HEK293 (cell line): Measurements from ENCODE around the gene ACAP2.

Experiments used
- CTCF ChIA-PET: fragments of 350-600 bp; formaldehyde crosslinking; extraction: SDS; loops from one replicate; lab custom pipeline; 2021; ENCODE audit warnings: antibody characterized with exemption; lab: Yijun Ruan, JAX
- POLR2A ChIA-PET: fragments of 300-600 bp; formaldehyde crosslinking; extraction: SDS; loops from one replicate; lab custom pipeline; 2020; ENCODE audit warnings: antibody characterized with exemption, inconsistent platforms; lab: Yijun Ruan, JAX
- H3K27ac ChIP-seq: fragments of 200-500 bp; sonication (Bioruptor generic); 2 replicates; pipeline ENCODE4 v1.5.1; 2014; ENCODE audit warnings: low read depth, low read length, control low read depth, inconsistent platforms; ENCODE audit errors: extremely low read depth
- H3K36me3 ChIP-seq, 2 experiments: fragments of 200-500 bp in 1 of 2; sonication (Bioruptor generic) in 1 of 2; 1 replicate in 1 of 2; 2 replicates in 1 of 2; pipeline ENCODE4 v1.5.1; 2014 to 2017; ENCODE audit warnings: inconsistent platforms in 2 of 2, low read length in 2 of 2; ENCODE audit not compliant: control insufficient read depth in 2 of 2, insufficient read depth in 1 of 2
- H3K4me1 ChIP-seq: fragments of 200-500 bp; sonication (Bioruptor generic); 2 replicates; pipeline ENCODE4 v1.5.1; 2014; ENCODE audit warnings: mild to moderate bottlenecking, low read length, inconsistent platforms; ENCODE audit not compliant: control insufficient read depth, insufficient read depth
- H3K4me3 ChIP-seq: 2 replicates; pipeline ENCODE4 v1.5.1; 2011; ENCODE audit warnings: low read depth, mild to moderate bottlenecking, control low read depth, low read length, moderate library complexity
- H3K9me3 ChIP-seq: fragments of 200-500 bp; sonication (Bioruptor generic); 2 replicates; pipeline ENCODE4 v1.5.1; 2014; ENCODE audit warnings: low read depth, low read length, inconsistent platforms; ENCODE audit not compliant: control insufficient read depth, insufficient read depth
- BCL11B ChIP-seq: fragments of 450-650 bp; formaldehyde crosslinking; IDR thresholded peaks from 2 replicates; pipeline ENCODE4 v1.5.1; 2016; ENCODE audit warnings: low read depth, missing biosample characterization, missing genetic modification characterization
- KLF16 ChIP-seq: fragments of 450-650 bp; formaldehyde crosslinking; IDR thresholded peaks from 2 replicates; pipeline ENCODE4 v1.5.1; 2017; ENCODE audit warnings: missing biosample characterization, missing genetic modification characterization
- KLF8 ChIP-seq: fragments of 450-650 bp; formaldehyde crosslinking; IDR thresholded peaks from 2 replicates; pipeline ENCODE4 v1.5.1; 2016; ENCODE audit warnings: missing biosample characterization, missing genetic modification characterization
- KLF9 ChIP-seq: fragments of 450-650 bp; formaldehyde crosslinking; IDR thresholded peaks from 2 replicates; pipeline ENCODE4 v1.5.1; 2016; ENCODE audit warnings: missing biosample characterization, missing genetic modification characterization, low read depth
- MZF1 ChIP-seq: fragments of 450-650 bp; formaldehyde crosslinking; IDR thresholded peaks from 2 replicates; pipeline ENCODE4 v1.5.1; 2017; ENCODE audit warnings: missing biosample characterization, missing genetic modification characterization, borderline replicate concordance
- YY1 ChIP-seq: fragments of 450-650 bp; formaldehyde crosslinking; IDR thresholded peaks from 2 replicates; pipeline ENCODE4 v1.5.1; 2018; ENCODE audit warnings: missing biosample characterization, missing genetic modification characterization
- ZBTB20 ChIP-seq: fragments of 450-650 bp; formaldehyde crosslinking; IDR thresholded peaks from 2 replicates; pipeline ENCODE4 v1.5.1; 2016; ENCODE audit warnings: missing biosample characterization, missing genetic modification characterization
- ZNF133 ChIP-seq: fragments of 450-650 bp; formaldehyde crosslinking; IDR thresholded peaks from 2 replicates; pipeline ENCODE4 v1.5.1; 2016; ENCODE audit warnings: missing biosample characterization, missing genetic modification characterization
- ZNF157 ChIP-seq: fragments of 450-650 bp; formaldehyde crosslinking; IDR thresholded peaks from 2 replicates; pipeline ENCODE4 v1.5.1; 2016; ENCODE audit warnings: missing biosample characterization, missing genetic modification characterization
- ZNF202 ChIP-seq: fragments of 450-650 bp; formaldehyde crosslinking; IDR thresholded peaks from 2 replicates; pipeline ENCODE4 v1.5.1; 2016; ENCODE audit warnings: missing biosample characterization, missing genetic modification characterization, borderline replicate concordance
- ZNF211 ChIP-seq: fragments of 450-650 bp; formaldehyde crosslinking; IDR thresholded peaks from 2 replicates; pipeline ENCODE4 v1.5.1; 2016; ENCODE audit warnings: low read depth, missing biosample characterization, missing genetic modification characterization
- ZNF24 ChIP-seq: fragments of 450-650 bp; formaldehyde crosslinking; IDR thresholded peaks from 2 replicates; pipeline ENCODE4 v1.5.1; 2016; ENCODE audit warnings: missing biosample characterization, missing genetic modification characterization
- ZNF48 ChIP-seq: fragments of 450-650 bp; formaldehyde crosslinking; IDR thresholded peaks from 2 replicates; pipeline ENCODE4 v1.5.1; 2016; ENCODE audit warnings: missing biosample characterization, missing genetic modification characterization
- ZNF521 ChIP-seq: fragments of 450-650 bp; formaldehyde crosslinking; IDR thresholded peaks from 2 replicates; pipeline ENCODE4 v1.5.1; 2017; ENCODE audit warnings: missing biosample characterization, mild to moderate bottlenecking, missing genetic modification characterization
- ZNF529 ChIP-seq: fragments of 450-650 bp; formaldehyde crosslinking; IDR thresholded peaks from 2 replicates; pipeline ENCODE4 v1.5.1; 2017; ENCODE audit warnings: missing genetic modification characterization, missing biosample characterization; ENCODE audit not compliant: insufficient replicate concordance
- ZNF585B ChIP-seq: fragments of 450-650 bp; formaldehyde crosslinking; IDR thresholded peaks from 2 replicates; pipeline ENCODE4 v1.5.1; 2016; ENCODE audit warnings: missing biosample characterization, missing genetic modification characterization
- ZNF660 ChIP-seq: fragments of 450-650 bp; IDR thresholded peaks from 2 replicates; pipeline ENCODE4 v1.5.1; 2018; ENCODE audit warnings: missing biosample characterization, mild to moderate bottlenecking, missing genetic modification characterization
- ZNF677 ChIP-seq: fragments of 450-650 bp; IDR thresholded peaks from 2 replicates; pipeline ENCODE4 v1.5.0; 2018; ENCODE audit warnings: missing biosample characterization, mild to moderate bottlenecking, missing genetic modification characterization, moderate library complexity
- ZNF791 ChIP-seq: fragments of 450-650 bp; formaldehyde crosslinking; IDR thresholded peaks from 2 replicates; pipeline ENCODE4 v1.5.1; 2016; ENCODE audit warnings: missing biosample characterization, missing genetic modification characterization
- ZSCAN30 ChIP-seq: fragments of 450-650 bp; IDR thresholded peaks from 2 replicates; pipeline ENCODE4 v1.5.1; 2018; ENCODE audit warnings: missing biosample characterization, mild to moderate bottlenecking, missing genetic modification characterization, moderate library complexity
- TF ChIP-seq, protein P1 (sequence below): fragments of 450-650 bp; formaldehyde crosslinking; IDR thresholded peaks from 2 replicates; pipeline ENCODE4 v1.5.1; 2016; ENCODE audit warnings: missing biosample characterization, missing genetic modification characterization
- TF ChIP-seq, protein P2 (sequence below): fragments of 450-650 bp; formaldehyde crosslinking; IDR thresholded peaks from 2 replicates; pipeline ENCODE4 v1.5.1; 2016; ENCODE audit warnings: missing biosample characterization, missing genetic modification characterization
- TF ChIP-seq, protein P3 (sequence below): fragments of 450-650 bp; formaldehyde crosslinking; IDR thresholded peaks from 2 replicates; pipeline ENCODE4 v1.5.1; 2016; ENCODE audit warnings: missing biosample characterization, missing genetic modification characterization
- TF ChIP-seq, protein P4 (sequence below): fragments of 450-650 bp; formaldehyde crosslinking; optimal IDR thresholded peaks from 2 replicates; pipeline ENCODE3; 2016; ENCODE audit warnings: missing biosample characterization, mild to moderate bottlenecking, missing genetic modification characterization
- TF ChIP-seq, protein P5 (sequence below): fragments of 450-650 bp; formaldehyde crosslinking; conservative IDR thresholded peaks from 2 replicates; pipeline ENCODE4 v1.5.1; 2016; ENCODE audit warnings: low read depth, missing biosample characterization, missing genetic modification characterization

ACAP2 gene

DNA sequence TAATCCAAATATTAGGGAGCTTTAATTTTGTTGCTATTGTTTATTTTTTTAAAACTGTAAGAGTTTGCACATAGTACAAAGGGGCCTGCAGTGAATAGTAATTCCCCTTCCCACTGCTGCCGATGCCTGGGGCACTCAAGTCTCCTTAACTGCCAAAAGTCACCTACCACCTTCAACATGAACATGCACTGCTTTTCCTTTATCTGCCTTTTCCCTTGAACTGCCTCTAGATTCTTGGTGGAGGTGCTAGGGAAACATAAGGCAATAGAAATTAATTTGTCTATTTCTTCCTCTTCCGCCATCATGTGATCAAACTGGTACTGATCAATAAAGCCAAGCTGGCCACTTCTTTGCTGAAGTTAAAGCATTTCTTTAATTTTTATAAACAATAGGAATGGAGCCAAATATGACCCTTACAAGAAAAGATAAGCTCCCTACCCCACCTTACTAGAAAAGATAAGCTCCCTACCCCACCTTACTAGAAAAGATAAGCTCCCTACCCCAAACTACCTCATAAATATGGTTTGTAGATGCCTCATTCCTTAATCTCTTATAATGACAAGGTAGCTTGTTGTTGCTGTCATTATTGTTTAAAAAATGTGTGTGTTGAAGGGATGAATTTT is 17.4 kb upstream of the ACAP2 start (continued):
- TF ChIP-seq, protein P1, sequence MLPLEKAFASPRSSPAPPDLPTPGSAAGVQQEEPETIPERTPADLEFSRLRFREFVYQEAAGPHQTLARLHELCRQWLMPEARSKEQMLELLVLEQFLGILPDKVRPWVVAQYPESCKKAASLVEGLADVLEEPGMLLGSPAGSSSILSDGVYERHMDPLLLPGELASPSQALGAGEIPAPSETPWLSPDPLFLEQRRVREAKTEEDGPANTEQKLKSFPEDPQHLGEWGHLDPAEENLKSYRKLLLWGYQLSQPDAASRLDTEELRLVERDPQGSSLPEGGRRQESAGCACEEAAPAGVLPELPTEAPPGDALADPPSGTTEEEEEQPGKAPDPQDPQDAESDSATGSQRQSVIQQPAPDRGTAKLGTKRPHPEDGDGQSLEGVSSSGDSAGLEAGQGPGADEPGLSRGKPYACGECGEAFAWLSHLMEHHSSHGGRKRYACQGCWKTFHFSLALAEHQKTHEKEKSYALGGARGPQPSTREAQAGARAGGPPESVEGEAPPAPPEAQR (tag by site-specific recombination) = no peak
- TF ChIP-seq ZNF133 (tag by site-specific recombination) (no peak), ZNF202 (no peak), KLF9 (no peak), ZNF585B (tag by site-specific recombination) (no peak), ZNF660 (tag by site-specific recombination) (no peak), KLF16 (tag by site-specific recombination) (no peak), BCL11B (tag by site-specific recombination) (no peak)

DNA sequence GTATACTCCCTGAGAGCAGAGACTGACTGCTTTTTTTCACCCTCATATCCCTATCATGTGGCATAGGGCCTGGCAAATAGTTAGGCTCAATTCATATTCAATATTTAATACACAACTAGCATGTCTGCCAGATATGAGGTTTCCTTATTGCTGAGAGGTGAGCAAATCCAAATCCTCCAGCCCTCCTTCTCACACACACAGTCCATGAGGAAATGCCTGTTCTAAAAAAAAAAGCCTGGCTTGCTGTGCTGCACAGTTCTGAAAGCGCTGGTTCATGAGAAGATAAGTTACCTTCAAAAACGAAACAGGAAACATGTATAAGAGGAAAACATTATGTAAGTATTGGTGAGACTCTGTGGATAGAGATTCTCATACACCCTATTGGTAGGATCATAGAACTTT is 15.5 kb upstream of the ACAP2 start:
- no peak for TF ChIP-seq ZNF529 (tag by site-specific recombination)
- TF ChIP-seq MZF1 (tag by site-specific recombination) = no peak
- TF ChIP-seq ZBTB20 (tag by site-specific recombination) = no peak
- TF ChIP-seq ZNF521 = no peak
- no peak for TF ChIP-seq ZNF677 (tag by site-specific recombination)
- no peak for TF ChIP-seq ZNF157 (tag by site-specific recombination)
- TF ChIP-seq, protein P2, sequence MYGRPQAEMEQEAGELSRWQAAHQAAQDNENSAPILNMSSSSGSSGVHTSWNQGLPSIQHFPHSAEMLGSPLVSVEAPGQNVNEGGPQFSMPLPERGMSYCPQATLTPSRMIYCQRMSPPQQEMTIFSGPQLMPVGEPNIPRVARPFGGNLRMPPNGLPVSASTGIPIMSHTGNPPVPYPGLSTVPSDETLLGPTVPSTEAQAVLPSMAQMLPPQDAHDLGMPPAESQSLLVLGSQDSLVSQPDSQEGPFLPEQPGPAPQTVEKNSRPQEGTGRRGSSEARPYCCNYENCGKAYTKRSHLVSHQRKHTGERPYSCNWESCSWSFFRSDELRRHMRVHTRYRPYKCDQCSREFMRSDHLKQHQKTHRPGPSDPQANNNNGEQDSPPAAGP (tag by site-specific recombination) = no peak
- TF ChIP-seq ZNF211 (tag by site-specific recombination) = no peak
- TF ChIP-seq, protein P3, sequence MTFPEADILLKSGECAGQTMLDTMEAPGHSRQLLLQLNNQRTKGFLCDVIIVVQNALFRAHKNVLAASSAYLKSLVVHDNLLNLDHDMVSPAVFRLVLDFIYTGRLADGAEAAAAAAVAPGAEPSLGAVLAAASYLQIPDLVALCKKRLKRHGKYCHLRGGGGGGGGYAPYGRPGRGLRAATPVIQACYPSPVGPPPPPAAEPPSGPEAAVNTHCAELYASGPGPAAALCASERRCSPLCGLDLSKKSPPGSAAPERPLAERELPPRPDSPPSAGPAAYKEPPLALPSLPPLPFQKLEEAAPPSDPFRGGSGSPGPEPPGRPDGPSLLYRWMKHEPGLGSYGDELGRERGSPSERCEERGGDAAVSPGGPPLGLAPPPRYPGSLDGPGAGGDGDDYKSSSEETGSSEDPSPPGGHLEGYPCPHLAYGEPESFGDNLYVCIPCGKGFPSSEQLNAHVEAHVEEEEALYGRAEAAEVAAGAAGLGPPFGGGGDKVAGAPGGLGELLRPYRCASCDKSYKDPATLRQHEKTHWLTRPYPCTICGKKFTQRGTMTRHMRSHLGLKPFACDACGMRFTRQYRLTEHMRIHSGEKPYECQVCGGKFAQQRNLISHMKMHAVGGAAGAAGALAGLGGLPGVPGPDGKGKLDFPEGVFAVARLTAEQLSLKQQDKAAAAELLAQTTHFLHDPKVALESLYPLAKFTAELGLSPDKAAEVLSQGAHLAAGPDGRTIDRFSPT = no peak
- ChIA-PET POLR2A (no interaction called here), CTCF (no interaction called here)
- no peak overlapping the region for H3K27ac ChIP-seq
- no peaks in the 10 kb centered on the region for H3K36me3 ChIP-seq
- no peaks in the 10 kb centered on the region for H3K9me3 ChIP-seq
- no peaks in the 10 kb centered on the region for H3K4me1 ChIP-seq
- H3K4me3 ChIP-seq = no peak overlapping the region

DNA sequence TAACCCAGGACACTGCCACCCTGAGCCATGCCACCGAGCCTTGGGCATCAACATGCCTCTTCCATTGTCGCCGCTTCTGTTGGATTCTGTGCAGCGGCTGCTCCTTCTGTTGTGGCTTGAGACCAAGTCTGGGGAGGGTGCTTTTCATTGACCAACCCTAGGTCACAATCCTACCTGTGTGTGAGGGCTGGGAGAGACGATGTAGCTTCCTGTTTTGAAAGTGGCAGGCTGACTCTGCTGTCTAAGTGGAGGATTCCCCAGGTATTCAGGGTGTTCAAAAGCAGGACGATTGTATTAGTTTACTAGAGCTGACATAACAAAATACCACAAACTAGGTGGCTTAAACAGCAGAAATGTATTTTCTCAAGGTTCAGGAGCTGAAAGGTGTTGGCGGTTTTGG is 13.0 kb upstream of the ACAP2 start:
- no peaks in the 10 kb centered on the region for H3K4me1 ChIP-seq
- no peaks in the 10 kb centered on the region for H3K36me3 ChIP-seq
- H3K9me3 ChIP-seq = no peaks in the 10 kb centered on the region
- H3K4me3 ChIP-seq = no peak overlapping the region
- no peak overlapping the region for H3K27ac ChIP-seq
- POLR2A ChIA-PET = no interaction called here
- CTCF ChIA-PET = interaction anchor here (0.7 kb wide), 1 partner anchor 149 kb away, joined by 3 read pairs; no protein-coding TSS in a partner anchor
- TF ChIP-seq, protein P4, sequence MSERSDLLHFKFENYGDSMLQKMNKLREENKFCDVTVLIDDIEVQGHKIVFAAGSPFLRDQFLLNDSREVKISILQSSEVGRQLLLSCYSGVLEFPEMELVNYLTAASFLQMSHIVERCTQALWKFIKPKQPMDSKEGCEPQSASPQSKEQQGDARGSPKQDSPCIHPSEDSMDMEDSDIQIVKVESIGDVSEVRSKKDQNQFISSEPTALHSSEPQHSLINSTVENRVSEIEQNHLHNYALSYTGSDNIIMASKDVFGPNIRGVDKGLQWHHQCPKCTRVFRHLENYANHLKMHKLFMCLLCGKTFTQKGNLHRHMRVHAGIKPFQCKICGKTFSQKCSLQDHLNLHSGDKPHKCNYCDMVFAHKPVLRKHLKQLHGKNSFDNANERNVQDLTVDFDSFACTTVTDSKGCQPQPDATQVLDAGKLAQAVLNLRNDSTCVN (tag by site-specific recombination) = no peak
- TF ChIP-seq, protein P5, sequence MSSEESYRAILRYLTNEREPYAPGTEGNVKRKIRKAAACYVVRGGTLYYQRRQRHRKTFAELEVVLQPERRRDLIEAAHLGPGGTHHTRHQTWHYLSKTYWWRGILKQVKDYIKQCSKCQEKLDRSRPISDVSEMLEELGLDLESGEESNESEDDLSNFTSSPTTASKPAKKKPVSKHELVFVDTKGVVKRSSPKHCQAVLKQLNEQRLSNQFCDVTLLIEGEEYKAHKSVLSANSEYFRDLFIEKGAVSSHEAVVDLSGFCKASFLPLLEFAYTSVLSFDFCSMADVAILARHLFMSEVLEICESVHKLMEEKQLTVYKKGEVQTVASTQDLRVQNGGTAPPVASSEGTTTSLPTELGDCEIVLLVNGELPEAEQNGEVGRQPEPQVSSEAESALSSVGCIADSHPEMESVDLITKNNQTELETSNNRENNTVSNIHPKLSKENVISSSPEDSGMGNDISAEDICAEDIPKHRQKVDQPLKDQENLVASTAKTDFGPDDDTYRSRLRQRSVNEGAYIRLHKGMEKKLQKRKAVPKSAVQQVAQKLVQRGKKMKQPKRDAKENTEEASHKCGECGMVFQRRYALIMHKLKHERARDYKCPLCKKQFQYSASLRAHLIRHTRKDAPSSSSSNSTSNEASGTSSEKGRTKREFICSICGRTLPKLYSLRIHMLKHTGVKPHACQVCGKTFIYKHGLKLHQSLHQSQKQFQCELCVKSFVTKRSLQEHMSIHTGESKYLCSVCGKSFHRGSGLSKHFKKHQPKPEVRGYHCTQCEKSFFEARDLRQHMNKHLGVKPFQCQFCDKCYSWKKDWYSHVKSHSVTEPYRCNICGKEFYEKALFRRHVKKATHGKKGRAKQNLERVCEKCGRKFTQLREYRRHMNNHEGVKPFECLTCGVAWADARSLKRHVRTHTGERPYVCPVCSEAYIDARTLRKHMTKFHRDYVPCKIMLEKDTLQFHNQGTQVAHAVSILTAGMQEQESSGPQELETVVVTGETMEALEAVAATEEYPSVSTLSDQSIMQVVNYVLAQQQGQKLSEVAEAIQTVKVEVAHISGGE (tag by site-specific recombination) = no peak
- TF ChIP-seq KLF8 (tag by site-specific recombination) (no peak), ZSCAN30 (tag by site-specific recombination) (no peak), ZNF48 (no peak), YY1 (tag by site-specific recombination) (no peak), ZNF24 (tag by site-specific recombination) (no peak), ZNF791 (no peak)
